LNCAP (cell line): ENCODE measurements around the gene DDX5.

Experiments used
- CTCF ChIP-seq: fragments of 450-650 bp; IDR thresholded peaks from 2 replicates; pipeline ENCODE4 v1.5.1; 2017; ENCODE audit warnings: mild to moderate bottlenecking

The DDX5 gene

DNA sequence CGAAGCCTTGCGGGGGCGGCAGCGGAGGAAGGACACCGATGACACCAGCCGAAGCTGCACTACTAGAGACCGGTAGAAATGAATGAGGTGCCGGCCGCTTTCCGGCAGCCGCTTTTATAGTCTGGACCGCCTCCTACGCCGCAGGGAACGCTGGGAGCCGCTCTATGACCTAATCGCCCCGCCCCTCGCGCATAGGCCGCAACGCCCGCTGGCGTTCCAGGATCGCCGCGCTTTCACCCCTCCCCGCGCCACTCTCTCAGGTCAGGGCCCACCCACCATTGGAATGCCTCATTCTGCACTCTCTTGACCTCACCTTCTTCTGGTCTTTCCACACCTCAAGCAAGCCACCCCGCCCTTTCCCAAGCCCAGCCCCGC, at the start of gene DDX5:
TSS of gene DDX5 (minus strand) at position 89 of the 375 bp plus-strand sequence. CDS start 170 bp downstream, outside the sequence.
- TF ChIP-seq CTCF = no peak

GRCh38 chr17:64555281-64555680, 49.2 kb upstream of the DDX5 start:
- TF ChIP-seq CTCF = no peak

DNA sequence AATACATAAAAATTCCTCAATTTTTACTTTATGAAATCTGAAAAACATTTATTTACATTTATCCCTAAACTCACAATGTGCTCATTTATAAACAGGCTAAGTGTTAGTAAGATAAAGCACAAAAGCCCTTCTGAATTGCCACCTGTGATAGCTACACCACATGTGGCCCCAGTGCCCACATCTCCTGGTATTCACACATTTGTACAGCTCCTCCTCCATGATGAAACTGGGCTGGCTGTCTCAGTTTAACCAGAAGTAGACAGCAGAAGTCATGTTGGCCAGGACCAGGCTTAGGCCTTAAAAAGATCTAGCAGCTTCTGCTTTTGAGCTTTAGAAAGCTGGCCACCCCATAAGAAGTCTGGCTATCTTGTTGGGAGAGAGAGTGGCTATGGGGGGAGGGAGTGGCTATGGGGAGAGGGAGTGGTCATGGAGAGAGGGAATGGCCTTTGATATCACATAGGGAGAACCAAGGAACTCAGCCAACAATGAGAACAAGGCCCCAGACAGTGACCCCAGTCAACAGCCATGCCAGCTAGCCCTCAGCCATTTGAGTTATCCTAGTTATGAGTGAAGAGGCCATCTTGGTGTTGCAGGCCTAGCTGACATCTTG, 48.0 kb upstream of the DDX5 start:
- TF ChIP-seq CTCF = no peak

- TF ChIP-seq CTCF = no peak
Measured at GRCh38 chr17:64551461-64551860, 45.4 kb upstream of the DDX5 start.

DNA sequence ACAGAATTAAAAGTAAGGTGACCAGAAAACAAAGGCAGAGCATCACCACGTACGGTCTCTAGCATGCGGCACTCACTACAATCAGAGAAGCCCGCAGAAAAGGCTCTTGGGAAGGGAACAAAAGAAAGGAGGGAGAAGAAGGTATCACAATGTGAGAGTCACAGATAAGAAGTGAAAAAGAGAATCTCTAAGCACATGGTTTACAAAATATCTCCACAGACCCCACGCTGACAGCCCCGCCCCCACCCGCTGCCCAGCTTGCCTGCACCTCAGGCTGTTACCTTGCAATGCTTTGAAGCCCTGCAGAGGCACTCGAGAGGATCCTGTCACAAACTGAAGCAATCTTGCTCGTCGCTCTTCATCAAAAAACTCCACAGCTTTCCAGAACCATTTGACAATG, 41.2 kb upstream of the DDX5 start:
- TF ChIP-seq CTCF = no peak

- no peak for TF ChIP-seq CTCF
Measured at GRCh38 chr17:64546716-64547115, 40.6 kb upstream of the DDX5 start.

DNA sequence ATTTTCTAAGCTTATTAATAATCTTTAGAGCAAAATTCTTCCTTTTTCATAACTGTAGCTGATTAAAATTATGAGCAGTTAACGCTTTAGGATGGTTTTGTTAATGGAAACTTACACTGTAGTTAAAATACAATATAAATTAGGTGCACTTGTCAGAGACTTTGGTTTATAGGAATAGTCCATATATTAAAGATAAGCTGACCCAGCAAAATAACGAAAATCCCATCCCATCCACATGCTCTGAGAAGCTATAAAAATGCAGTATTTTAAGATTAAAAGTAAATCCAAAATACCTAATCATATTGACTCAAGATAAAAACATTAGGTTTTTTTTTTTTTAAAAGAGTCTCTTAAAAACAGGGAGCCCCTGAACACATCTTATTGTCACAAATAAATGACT, 38.7 kb upstream of the DDX5 start:
- TF ChIP-seq CTCF = no peak
